H9 (cell line): Measurements from ENCODE around the gene ARHGAP15. TPM values are rescaled to one million over a fixed set of nuclear protein-coding genes. Genes with fewer than 3 reads are reported as not detected.

Experiments
- DNase-seq: peaks from one replicate; pipeline ENCODE4 v3.0.0-alpha.2; 2017
- H2AFZ ChIP-seq: one replicate; pipeline ENCODE4 v1.6.1; 2013; ENCODE audit warnings: mild to moderate bottlenecking, low read length, control low read depth, moderate library complexity
- H2AK5ac ChIP-seq: 2 replicates; pipeline ENCODE4 v1.6.1; 2013; ENCODE audit warnings: low read length, control low read depth, mixed read lengths; ENCODE audit not compliant: insufficient read length
- H2BK120ac ChIP-seq: one replicate; pipeline ENCODE4 v1.6.1; 2013; ENCODE audit warnings: low read depth, mild to moderate bottlenecking, low read length, control low read depth, inconsistent platforms; ENCODE audit not compliant: poor library complexity, severe bottlenecking
- H2BK12ac ChIP-seq: 2 replicates; pipeline ENCODE4 v1.6.1; 2013; ENCODE audit warnings: low read length, control low read depth, mixed read lengths, low read depth; ENCODE audit not compliant: insufficient read length
- H2BK15ac ChIP-seq: 2 replicates; pipeline ENCODE4 v1.6.1; 2013; ENCODE audit warnings: low read depth, low read length, control low read depth
- H2BK20ac ChIP-seq: one replicate; pipeline ENCODE4 v1.6.1; 2013; ENCODE audit warnings: low read depth, mild to moderate bottlenecking, low read length, control low read depth, inconsistent platforms; ENCODE audit not compliant: poor library complexity, severe bottlenecking
- H2BK5ac ChIP-seq: 2 replicates; pipeline ENCODE4 v1.6.1; 2013; ENCODE audit warnings: low read length, control low read depth, mixed read lengths; ENCODE audit not compliant: insufficient read length
- H3K14ac ChIP-seq: 2 replicates; pipeline ENCODE4 v1.6.1; 2013; ENCODE audit warnings: low read length, control low read depth; ENCODE audit not compliant: insufficient read depth
- H3K18ac ChIP-seq: 2 replicates; pipeline ENCODE4 v1.6.1; 2013; ENCODE audit warnings: low read depth, mild to moderate bottlenecking, mixed read lengths, low read length, control low read depth; ENCODE audit not compliant: insufficient read length
- H3K23ac ChIP-seq: 2 replicates; pipeline ENCODE4 v1.6.1; 2013; ENCODE audit warnings: low read length, control low read depth, mixed read lengths, low read depth; ENCODE audit not compliant: insufficient read length
- H3K23me2 ChIP-seq: 2 replicates; pipeline ENCODE4 v1.6.1; 2013; ENCODE audit warnings: low read depth, mild to moderate bottlenecking, mixed read lengths, low read length, control low read depth; ENCODE audit not compliant: insufficient read length, poor library complexity, severe bottlenecking
- H3K27ac ChIP-seq: 2 replicates; pipeline ENCODE4 v1.5.1; 2013; ENCODE audit warnings: low read length, control low read depth, mixed read lengths, low read depth; ENCODE audit not compliant: insufficient read length
- H3K27me3 ChIP-seq: 2 replicates; pipeline ENCODE4 v1.6.1; 2013; ENCODE audit warnings: low read length, control low read depth, inconsistent platforms; ENCODE audit not compliant: insufficient read depth
- H3K4ac ChIP-seq: 2 replicates; pipeline ENCODE4 v1.6.1; 2013; ENCODE audit warnings: low read depth, mild to moderate bottlenecking, control low read depth, inconsistent platforms, low read length, moderate library complexity
- H3K4me1 ChIP-seq: 2 replicates; pipeline ENCODE4 v1.6.1; 2013; ENCODE audit warnings: low read length, control low read depth, inconsistent platforms; ENCODE audit not compliant: insufficient read depth
- H3K4me2 ChIP-seq: 2 replicates; pipeline ENCODE4 v1.6.1; 2013; ENCODE audit warnings: low read length, control low read depth, mixed read lengths; ENCODE audit not compliant: insufficient read length, insufficient read depth
- H3K56ac ChIP-seq: 2 replicates; pipeline ENCODE4 v1.6.1; 2013; ENCODE audit warnings: low read depth, mild to moderate bottlenecking, mixed read lengths, low read length, control low read depth; ENCODE audit not compliant: insufficient read length
- H3K79me1 ChIP-seq: 2 replicates; pipeline ENCODE4 v1.6.1; 2013; ENCODE audit warnings: low read depth, mild to moderate bottlenecking, moderate library complexity, low read length, control low read depth, inconsistent platforms; ENCODE audit not compliant: insufficient read depth, poor library complexity, severe bottlenecking
- H3K79me2 ChIP-seq: 2 replicates; pipeline ENCODE4 v1.6.1; 2013; ENCODE audit warnings: low read length, control low read depth, inconsistent platforms; ENCODE audit not compliant: insufficient read depth
- H3K9ac ChIP-seq: 2 replicates; pipeline ENCODE4 v1.6.1; 2013; ENCODE audit warnings: low read length, control low read depth, mixed read lengths; ENCODE audit not compliant: insufficient read length; ENCODE audit errors: extremely low read depth
- H3K9me3 ChIP-seq: one replicate; pipeline ENCODE4 v1.6.1; 2013; ENCODE audit warnings: low read depth, low read length, inconsistent platforms; ENCODE audit not compliant: control insufficient read depth
- H3T11ph ChIP-seq: one replicate; pipeline ENCODE4 v1.6.1; 2013; ENCODE audit warnings: mild to moderate bottlenecking, low read length, control low read depth, inconsistent platforms
- H4K20me1 ChIP-seq: one replicate; pipeline ENCODE4 v1.6.1; 2013; ENCODE audit not compliant: control insufficient read depth, insufficient read length, insufficient read depth
- H4K5ac ChIP-seq: 2 replicates; pipeline ENCODE4 v1.6.1; 2013; ENCODE audit warnings: low read depth, mild to moderate bottlenecking, mixed read lengths, low read length, control low read depth; ENCODE audit not compliant: insufficient read length
- H4K8ac ChIP-seq: replicated peaks from 2 replicates; pipeline ENCODE4 v1.6.1; 2013; ENCODE audit warnings: low read length, control low read depth, mixed read lengths, low read depth; ENCODE audit not compliant: insufficient read length
- H4K91ac ChIP-seq: 2 replicates; pipeline ENCODE4 v1.6.1; 2013; ENCODE audit warnings: low read depth, mild to moderate bottlenecking, moderate library complexity, mixed read lengths, low read length, control low read depth; ENCODE audit not compliant: insufficient read length
- H3K27ac Mint-ChIP-seq, 3 experiments: 2 replicates in 2 of 3; 3 replicates in 1 of 3; pipeline ENCODE4 v1.8.0; 2020 to 2021; ENCODE audit warnings: mixed read lengths in 3 of 3, mild to moderate bottlenecking in 1 of 3, moderate library complexity in 1 of 3
- H3K27me3 Mint-ChIP-seq: 2 replicates; pipeline ENCODE4 v1.8.0; 2021; ENCODE audit warnings: low read depth, mild to moderate bottlenecking, moderate library complexity, mixed read lengths
- H3K36me3 Mint-ChIP-seq, 3 experiments: 2 replicates in 2 of 3; 3 replicates in 1 of 3; pipeline ENCODE4 v1.8.0; 2020 to 2021; ENCODE audit warnings: low read depth in 3 of 3, mixed read lengths in 3 of 3; ENCODE audit not compliant: insufficient read depth in 1 of 3
- H3K4me1 Mint-ChIP-seq, 2 experiments: 2 replicates each; pipeline ENCODE4 v1.8.0; 2020; ENCODE audit warnings: mixed read lengths in 2 of 2
- H3K4me3 Mint-ChIP-seq, 2 experiments: 2 replicates in 1 of 2; 3 replicates in 1 of 2; pipeline ENCODE4 v1.8.0; 2020 to 2021; ENCODE audit warnings: mild to moderate bottlenecking in 2 of 2, mixed read lengths in 2 of 2, moderate library complexity in 1 of 2
- H3K9me3 Mint-ChIP-seq, 2 experiments: 2 replicates in 1 of 2; 3 replicates in 1 of 2; pipeline ENCODE4 v1.8.0; 2020; ENCODE audit warnings: mild to moderate bottlenecking in 2 of 2, mixed read lengths in 2 of 2, moderate library complexity in 1 of 2
- CTCF ChIP-seq: fragments of 200-600 bp; sonication (generic); conservative IDR thresholded peaks from 3 replicates; pipeline ENCODE4 v1.8.0; 2021; ENCODE audit warnings: antibody characterized with exemption, mild to moderate bottlenecking
- WGBS: extraction: QIAGEN DNeasy Blood & Tissue Kit; methylation state at CpG from one replicate; pipeline ENCODE4 v1.1.7; 2013; ENCODE audit warnings: missing lambda C conversion rate, low lambda C conversion rate, mixed read lengths; ENCODE audit not compliant: insufficient read length; ENCODE audit errors: extremely low coverage; 5-methylcytosine and 5-hydroxymethylcytosine counted together
- total RNA-seq: library from RNA; stranded (reverse); gene quantifications from 2 replicates; pipeline ENCODE4 v1.2.1, GENCODE V29; 2021

ARHGAP15 gene
- total RNA-seq, 1 experiment from 2014 or later: not detected

DNA sequence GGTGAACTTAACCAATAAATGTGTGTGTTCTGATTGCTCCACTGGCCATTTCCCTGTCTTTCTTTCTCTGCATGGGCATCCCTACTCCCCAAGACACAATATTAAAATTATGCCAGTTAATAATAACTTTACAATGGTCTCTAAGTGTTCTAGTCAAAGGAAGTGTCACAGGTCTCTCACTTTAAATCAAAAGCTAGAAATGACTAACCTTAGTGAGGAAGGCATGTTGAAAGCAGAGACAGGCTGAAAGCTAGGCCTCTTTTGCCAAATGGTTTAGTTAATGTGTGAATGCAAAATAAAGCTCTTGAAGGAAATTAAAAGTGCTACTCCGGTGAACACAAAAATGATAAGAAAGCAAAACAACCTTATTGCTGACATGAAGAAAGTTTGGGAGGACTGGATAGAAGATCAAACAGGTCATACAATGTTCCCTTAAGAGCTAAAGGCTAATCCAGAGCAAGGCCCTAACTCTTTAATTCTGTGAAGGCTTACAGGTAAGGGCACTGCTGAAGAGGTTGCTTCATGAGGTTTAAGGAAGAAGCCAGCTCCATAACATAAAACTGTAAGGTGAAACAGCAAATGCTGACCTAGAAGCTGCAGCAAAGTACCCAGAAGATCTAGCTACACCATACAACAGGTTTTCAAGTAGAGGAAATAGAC lies 44.0 kb upstream of the ARHGAP15 start:
- H3K56ac ChIP-seq: no peak overlapping the region
- H2BK12ac ChIP-seq: no peak overlapping the region
- no peaks in the 10 kb centered on the region for H3K23me2 ChIP-seq
- H4K8ac ChIP-seq: no peak overlapping the region
- H3K27me3 ChIP-seq: no peaks in the 10 kb centered on the region
- no peak for TF ChIP-seq CTCF
- no peak overlapping the region for H4K5ac ChIP-seq
- H3K9ac ChIP-seq: no peak overlapping the region
- WGBS: no CpG with 5 or more reads among the region's 1 CpG
- no peak overlapping the region for H3K4me3 Mint-ChIP-seq
- H3K4me1 ChIP-seq: no peaks in the 10 kb centered on the region
- H3K79me1 ChIP-seq: no peaks in the 10 kb centered on the region
- H3K14ac ChIP-seq: no peak overlapping the region
- H2AFZ ChIP-seq: no peak overlapping the region
- H3K27me3 Mint-ChIP-seq: no peaks in the 10 kb centered on the region
- H3K27ac ChIP-seq: no peak overlapping the region
- no peak overlapping the region for H3T11ph ChIP-seq
- no peak overlapping the region for H2BK5ac ChIP-seq
- H2BK20ac ChIP-seq: no peak overlapping the region
- no peaks in the 10 kb centered on the region for H3K79me2 ChIP-seq
- no peaks in the 10 kb centered on the region for H3K9me3 ChIP-seq
- peaks cover 0 to 3% of the 10 kb centered on the region in 2 experiments; a peak in 1 of 5 replicates for H3K9me3 Mint-ChIP-seq
- H3K18ac ChIP-seq: no peak overlapping the region
- H3K4me1 Mint-ChIP-seq: no peaks in the 10 kb centered on the region
- H4K20me1 ChIP-seq: no peaks in the 10 kb centered on the region
- no peaks in the 10 kb centered on the region for H3K36me3 Mint-ChIP-seq
- H3K27ac Mint-ChIP-seq: no peak overlapping the region
- no peak overlapping the region for H2BK15ac ChIP-seq
- no peak overlapping the region for H4K91ac ChIP-seq
- H3K4me2 ChIP-seq: no peak overlapping the region
- H2BK120ac ChIP-seq: no peak overlapping the region
- no peak overlapping the region for H3K23ac ChIP-seq
- no peak overlapping the region for H2AK5ac ChIP-seq
- no peak overlapping the region for H3K4ac ChIP-seq
- DNase-seq: no peak
